ENCODE measurements around the gene PGGHG. TPM values are rescaled to one million over a fixed set of nuclear protein-coding genes. Genes with fewer than 3 reads are reported as not detected.
"Not testable (repeated sequence)": the region's sequence is repeated elsewhere in the genome, so short reads cannot be mapped to it uniquely, and the experiment has no call there.

PGGHG gene
- polyA plus RNA-seq, 4 donors: 86.9 to 154 (median 122) TPM

DNA sequence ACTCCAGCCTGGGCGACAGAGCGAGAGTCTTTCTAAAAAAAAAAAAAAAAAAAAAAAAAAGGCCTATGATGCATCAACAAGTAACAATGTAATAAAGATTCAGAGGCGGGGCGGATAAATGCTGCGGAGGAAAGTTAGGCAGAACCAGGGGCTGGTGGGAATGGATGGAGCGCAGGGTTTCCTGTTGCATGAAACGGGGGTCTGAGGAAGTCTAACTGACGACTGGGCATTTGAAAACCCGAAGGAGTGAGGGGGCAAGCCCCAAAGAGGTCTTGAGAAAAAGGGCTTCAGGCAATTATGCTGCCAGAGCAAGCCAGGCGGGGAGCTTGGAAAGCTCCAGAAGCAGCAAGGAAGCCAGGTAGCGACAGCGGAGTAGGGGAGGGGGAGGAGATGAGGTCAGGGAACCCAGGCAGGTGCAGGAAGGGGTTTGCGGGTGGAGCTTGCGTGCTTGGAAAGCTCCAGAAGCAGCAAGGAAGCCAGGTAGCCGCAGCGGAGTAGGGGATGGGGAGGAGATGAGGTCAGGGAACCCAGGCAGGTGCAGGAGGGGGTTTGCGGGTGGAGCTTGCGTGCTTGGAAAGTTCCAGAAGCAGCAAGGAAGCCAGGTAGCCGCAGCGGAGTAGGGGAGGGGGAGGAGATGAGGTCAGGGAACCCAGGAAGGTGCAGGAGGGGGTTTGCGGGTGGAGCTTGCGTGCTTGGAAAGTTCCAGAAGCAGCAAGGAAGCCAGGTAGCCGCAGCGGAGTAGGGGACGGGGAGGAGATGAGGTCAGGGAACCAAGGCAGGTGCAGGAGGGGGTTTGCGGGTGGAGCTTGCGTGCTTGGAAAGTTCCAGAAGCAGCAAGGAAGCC lies 1.7 kb upstream of the PGGHG start:
- peak; percentile 66 to 84 for DNase-seq
- peak overlapping the region; percentile 59 to 82 (median 82) for H3K27ac ChIP-seq (ENCODE audit: low read depth in 1 of 3, low read length in 2 of 3)
- H3K9me3 ChIP-seq (ENCODE audit: control insufficient read depth in 2 of 2, insufficient read depth in 1 of 2, low read depth in 1 of 2, low read length in 1 of 2); FAIRE-seq: not testable (repeated sequence)
- peaks cover 1 to 32% (median 4%) of the 10 kb centered on the region in 3 donors for H3K4me1 ChIP-seq (ENCODE audit: control insufficient read depth in 3 of 3, insufficient read depth in 2 of 3, low read depth in 1 of 3, low read length in 2 of 3)
- H3K4me3 ChIP-seq (ENCODE audit: low read depth in 1 of 3, low read length in 3 of 3): peak overlapping the region in 2 of 3 donors; percentile 47
- peaks cover 0 to 13% (median 3%) of the 10 kb centered on the region in 3 donors for H3K27me3 ChIP-seq (ENCODE audit: control insufficient read depth in 3 of 3, insufficient read depth in 3 of 3, low read length in 3 of 3)
- peaks cover 5 to 59% (median 10%) of the 10 kb centered on the region in 3 donors for H3K36me3 ChIP-seq (ENCODE audit: control insufficient read depth in 3 of 3, insufficient read depth in 2 of 3, low read depth in 1 of 3, low read length in 3 of 3)
- WGBS, 3 donors: 9 to 49% (median 20%) methylated on average over 23 to 27 of the region's 27 CpGs

DNA sequence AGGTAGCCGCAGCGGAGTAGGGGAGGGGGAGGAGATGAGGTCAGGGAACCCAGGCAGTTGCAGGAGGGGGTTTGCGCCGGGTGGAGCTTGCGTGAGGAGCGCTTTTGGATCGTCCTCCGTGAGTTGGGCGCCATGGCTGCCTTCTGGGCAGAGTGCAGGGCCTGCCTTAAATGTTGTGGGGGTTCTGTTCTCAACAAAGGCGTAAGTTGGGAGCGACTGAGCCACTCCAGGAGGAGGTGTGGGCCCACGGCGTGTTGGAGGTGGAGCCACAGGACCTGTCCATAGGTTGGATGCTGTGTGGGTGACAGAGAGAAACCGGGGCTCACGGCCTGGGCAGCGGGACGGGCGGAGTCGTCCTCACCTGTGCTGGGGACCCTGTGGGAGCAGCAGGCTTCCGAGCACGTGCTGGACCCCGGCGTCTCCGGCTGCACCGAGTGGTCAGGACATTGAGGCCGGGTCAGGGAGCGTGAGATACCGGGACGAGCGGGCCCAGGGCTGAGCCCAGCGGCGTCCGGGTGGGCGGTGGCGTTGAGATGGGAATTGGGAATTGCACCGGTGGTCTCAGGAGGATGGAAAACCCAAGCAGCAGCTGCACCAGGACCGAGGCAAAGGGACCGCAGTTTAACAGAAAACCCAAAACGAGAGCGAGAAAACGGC lies 977 bp upstream of the PGGHG start:
- 4 to 14% (median 8%) methylated on average over 40 to 41 of the region's 41 CpGs for WGBS, 3 donors
- peak overlapping the region; percentile 47 to 60 (median 47) for H3K4me3 ChIP-seq (ENCODE audit: low read depth in 1 of 3, low read length in 3 of 3)
- peaks cover 1 to 24% (median 4%) of the 10 kb centered on the region in 3 donors for H3K4me1 ChIP-seq (ENCODE audit: control insufficient read depth in 3 of 3, insufficient read depth in 2 of 3, low read depth in 1 of 3, low read length in 2 of 3)
- peaks cover 7 to 59% (median 9%) of the 10 kb centered on the region in 3 donors for H3K36me3 ChIP-seq (ENCODE audit: control insufficient read depth in 3 of 3, insufficient read depth in 2 of 3, low read depth in 1 of 3, low read length in 3 of 3)
- H3K9me3 ChIP-seq (ENCODE audit: control insufficient read depth in 2 of 2, insufficient read depth in 1 of 2, low read depth in 1 of 2, low read length in 1 of 2): no peaks in the 10 kb centered on the region
- peak overlapping the region; percentile 59 to 82 (median 81) for H3K27ac ChIP-seq (ENCODE audit: low read depth in 1 of 3, low read length in 2 of 3)
- DNase-seq (peak; percentile 76 to 86), FAIRE-seq (no peak)
- peaks cover 0 to 8% (median 3%) of the 10 kb centered on the region in 3 donors for H3K27me3 ChIP-seq (ENCODE audit: control insufficient read depth in 3 of 3, insufficient read depth in 3 of 3, low read length in 3 of 3)

DNA sequence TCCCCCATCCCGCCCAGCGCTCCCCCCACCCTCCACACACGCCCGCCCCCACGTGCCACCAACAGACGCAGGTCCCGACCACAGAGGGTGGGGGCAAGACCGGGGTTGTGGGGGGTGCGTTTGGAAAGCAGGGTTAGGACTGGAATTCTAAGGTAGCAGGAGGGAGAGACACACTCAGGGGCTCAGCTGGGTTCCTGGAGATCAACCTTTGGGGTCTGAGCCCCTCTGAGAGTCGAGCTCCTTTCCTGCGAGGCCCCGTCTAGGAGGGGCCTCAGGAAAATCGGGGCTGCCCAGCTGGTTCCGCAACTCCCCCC lies 429 bp downstream of the PGGHG start:
- H3K27ac ChIP-seq (ENCODE audit: low read depth in 1 of 3, low read length in 2 of 3): peak overlapping the region; percentile 47 to 58 (median 52)
- H3K4me3 ChIP-seq (ENCODE audit: low read depth in 1 of 3, low read length in 3 of 3): peak overlapping the region; percentile 47 to 60 (median 47)
- WGBS, 3 donors: 0 to 11% (median 10%) methylated on average over 7 to 14 of the region's 14 CpGs
- H3K4me1 ChIP-seq (ENCODE audit: control insufficient read depth in 3 of 3, insufficient read depth in 2 of 3, low read depth in 1 of 3, low read length in 2 of 3): peaks cover 0 to 23% (median 4%) of the 10 kb centered on the region in 3 donors
- FAIRE-seq (no peak), DNase-seq (peak in 1 of 2 donors; percentile 15)
- peaks cover 4 to 61% (median 7%) of the 10 kb centered on the region in 3 donors for H3K36me3 ChIP-seq (ENCODE audit: control insufficient read depth in 3 of 3, insufficient read depth in 2 of 3, low read depth in 1 of 3, low read length in 3 of 3)
- H3K9me3 ChIP-seq (ENCODE audit: control insufficient read depth in 2 of 2, insufficient read depth in 1 of 2, low read depth in 1 of 2, low read length in 1 of 2): no peaks in the 10 kb centered on the region
- H3K27me3 ChIP-seq (ENCODE audit: control insufficient read depth in 3 of 3, insufficient read depth in 3 of 3, low read length in 3 of 3): peaks cover 0 to 7% (median 0%) of the 10 kb centered on the region in 3 donors

DNA sequence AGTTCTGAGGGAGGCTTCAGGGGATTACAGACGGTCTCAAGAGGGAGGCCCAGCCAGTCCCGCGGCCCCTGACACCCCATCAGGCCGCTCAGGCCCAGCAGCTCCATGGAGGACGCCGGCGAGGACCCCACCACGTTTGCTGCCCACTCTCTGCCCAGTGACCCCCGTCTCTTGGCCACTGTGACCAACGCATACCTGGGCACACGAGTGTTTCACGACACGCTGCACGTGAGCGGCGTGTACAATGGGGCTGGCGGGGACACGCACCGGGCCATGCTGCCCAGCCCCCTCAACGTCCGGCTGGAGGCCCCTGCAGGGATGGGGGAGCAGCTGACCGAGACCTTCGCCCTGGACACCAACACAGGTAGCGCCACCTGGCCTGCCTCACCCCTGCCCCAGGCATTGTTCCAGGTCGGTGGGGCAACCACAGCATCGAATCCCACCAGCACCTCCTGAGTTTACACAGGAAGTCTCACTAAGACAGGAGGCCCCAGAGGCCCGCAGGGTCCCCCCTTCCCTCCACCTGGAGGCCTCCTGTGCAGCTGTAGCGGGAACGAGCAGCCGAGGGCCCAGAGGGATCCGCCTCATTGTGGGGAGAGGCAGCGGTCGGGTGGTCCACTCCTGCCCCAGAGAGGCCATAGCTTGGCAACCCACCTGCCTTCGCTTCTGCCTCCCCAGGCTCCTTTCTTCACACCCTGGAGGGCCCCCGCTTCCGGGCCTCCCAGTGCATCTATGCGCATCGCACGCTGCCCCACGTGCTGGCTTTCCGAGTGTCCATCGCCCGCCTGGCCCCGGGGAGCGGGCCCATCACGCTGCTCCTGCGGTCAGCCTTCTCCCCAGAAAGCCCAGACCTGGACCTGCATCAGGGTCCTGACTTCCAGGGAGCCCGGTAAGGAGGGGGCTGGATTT lies 1.0 kb downstream of the PGGHG start:
- peaks cover 0 to 23% (median 4%) of the 10 kb centered on the region in 3 donors for H3K4me1 ChIP-seq (ENCODE audit: control insufficient read depth in 3 of 3, insufficient read depth in 2 of 3, low read depth in 1 of 3, low read length in 2 of 3)
- peaks cover 4 to 62% (median 5%) of the 10 kb centered on the region in 3 donors for H3K36me3 ChIP-seq (ENCODE audit: control insufficient read depth in 3 of 3, insufficient read depth in 2 of 3, low read depth in 1 of 3, low read length in 3 of 3)
- FAIRE-seq: no peak
- H3K27me3 ChIP-seq (ENCODE audit: control insufficient read depth in 3 of 3, insufficient read depth in 3 of 3, low read length in 3 of 3): peaks cover 0 to 7% (median 0%) of the 10 kb centered on the region in 3 donors
- no peaks in the 10 kb centered on the region for H3K9me3 ChIP-seq (ENCODE audit: control insufficient read depth in 2 of 2, insufficient read depth in 1 of 2, low read depth in 1 of 2, low read length in 1 of 2)
- peak overlapping the region; percentile 47 to 58 (median 52) for H3K27ac ChIP-seq (ENCODE audit: low read depth in 1 of 3, low read length in 2 of 3)
- no peak for DNase-seq
- H3K4me3 ChIP-seq (ENCODE audit: low read depth in 1 of 3, low read length in 3 of 3): peak overlapping the region; percentile 47 to 60 (median 47)
- WGBS, 3 donors: 49 to 71% (median 56%) methylated on average over 41 to 48 of the region's 48 CpGs

DNA sequence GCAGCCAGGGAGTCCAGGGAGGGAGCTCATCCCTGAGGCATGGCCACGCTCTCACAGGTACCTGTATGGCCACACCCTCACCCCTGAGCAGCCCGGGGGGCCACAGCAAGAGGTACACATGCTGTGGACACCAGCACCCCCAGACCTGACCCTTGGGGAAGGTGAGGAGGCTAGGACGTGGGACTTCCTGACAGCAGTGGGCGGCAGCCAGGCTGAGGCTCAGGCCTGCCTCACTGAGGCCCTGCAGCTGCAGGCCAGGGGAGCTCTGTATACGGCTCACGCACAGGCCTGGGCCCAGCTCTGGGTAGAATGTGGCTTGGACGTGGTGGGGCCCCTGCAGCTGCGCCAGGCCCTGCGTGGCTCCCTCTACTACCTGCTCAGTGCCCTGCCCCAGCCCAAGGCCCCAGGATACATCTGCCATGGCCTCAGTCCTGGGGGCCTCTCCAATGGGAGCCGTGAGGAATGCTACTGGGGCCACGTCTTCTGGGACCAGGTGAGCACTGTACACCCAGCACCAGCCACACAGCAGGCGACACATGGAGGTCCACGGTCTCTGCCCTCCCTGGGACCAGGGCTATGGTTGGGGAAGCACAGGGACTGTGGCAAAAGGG lies 1.8 kb downstream of the PGGHG start:
- Histone ChIP-seq H3K36me3 (ENCODE audit: control insufficient read depth in 3 of 3, insufficient read depth in 2 of 3, low read depth in 1 of 3, low read length in 3 of 3) (peaks cover 1 to 62% (median 5%) of the 10 kb centered on the region in 3 donors), H3K27me3 (ENCODE audit: control insufficient read depth in 3 of 3, insufficient read depth in 3 of 3, low read length in 3 of 3) (peaks cover 0 to 7% (median 0%) of the 10 kb centered on the region in 3 donors), H3K4me3 (ENCODE audit: low read depth in 1 of 3, low read length in 3 of 3) (no peak overlapping the region), H3K27ac (ENCODE audit: low read depth in 1 of 3, low read length in 2 of 3) (no peak overlapping the region), H3K4me1 (ENCODE audit: control insufficient read depth in 3 of 3, insufficient read depth in 2 of 3, low read depth in 1 of 3, low read length in 2 of 3) (peaks cover 0 to 23% (median 4%) of the 10 kb centered on the region in 3 donors), H3K9me3 (ENCODE audit: control insufficient read depth in 2 of 2, insufficient read depth in 1 of 2, low read depth in 1 of 2, low read length in 1 of 2) (no peaks in the 10 kb centered on the region)
- DNase-seq (no peak), FAIRE-seq (no peak)
- WGBS, 3 donors: 73 to 82% (median 79%) methylated on average over 12 to 13 of the region's 13 CpGs

DNA sequence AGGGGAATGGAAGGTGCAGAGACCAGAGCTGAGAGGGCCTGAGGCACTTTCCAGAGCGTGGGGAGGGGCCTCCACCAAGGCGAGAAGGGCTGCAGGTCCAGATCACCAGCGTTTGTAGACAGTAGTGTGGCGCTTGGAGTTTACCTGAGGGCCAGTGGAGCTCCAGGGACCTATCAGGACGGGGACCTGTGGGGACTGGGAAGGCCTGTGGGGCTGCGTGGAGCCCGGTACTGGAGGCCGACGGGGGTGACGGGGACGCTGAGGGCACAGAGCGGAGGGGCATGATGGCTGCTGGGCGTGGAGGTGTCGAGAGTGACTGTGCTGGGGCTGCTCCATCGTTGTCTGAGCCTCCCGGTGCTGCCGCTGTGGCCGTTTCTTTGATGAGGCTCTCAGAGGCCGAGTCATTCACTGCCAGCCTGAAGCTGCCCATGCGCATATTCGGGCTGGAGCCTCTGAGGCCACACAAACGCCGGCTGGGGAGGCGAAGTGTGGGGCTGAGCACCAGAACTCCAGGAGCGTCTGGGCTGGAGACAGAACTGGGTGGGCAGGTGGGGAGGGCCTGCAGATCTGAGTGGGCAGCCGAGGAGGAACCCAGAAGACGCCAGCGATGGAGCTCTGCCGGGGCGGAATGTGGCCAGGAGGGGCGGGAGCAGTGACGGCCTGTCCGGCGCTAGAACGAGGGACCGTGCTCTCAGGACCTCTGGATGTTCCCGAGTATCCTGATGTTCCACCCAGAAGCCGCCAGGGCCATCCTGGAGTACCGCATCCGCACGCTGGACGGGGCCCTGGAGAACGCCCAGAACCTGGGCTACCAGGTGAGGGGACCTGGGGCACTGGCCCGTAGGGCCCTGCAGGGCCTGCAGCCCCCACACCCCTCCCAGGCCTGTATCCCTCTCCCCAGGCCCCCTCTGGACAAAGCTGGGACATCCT lies 2.6 kb downstream of the PGGHG start:
- Histone ChIP-seq H3K27me3 (ENCODE audit: control insufficient read depth in 3 of 3, insufficient read depth in 3 of 3, low read length in 3 of 3) (peaks cover 0 to 7% (median 0%) of the 10 kb centered on the region in 3 donors), H3K36me3 (ENCODE audit: control insufficient read depth in 3 of 3, insufficient read depth in 2 of 3, low read depth in 1 of 3, low read length in 3 of 3) (peaks cover 0 to 59% (median 5%) of the 10 kb centered on the region in 3 donors), H3K4me3 (ENCODE audit: low read depth in 1 of 3, low read length in 3 of 3) (no peak overlapping the region), H3K9me3 (ENCODE audit: control insufficient read depth in 2 of 2, insufficient read depth in 1 of 2, low read depth in 1 of 2, low read length in 1 of 2) (no peaks in the 10 kb centered on the region), H3K4me1 (ENCODE audit: control insufficient read depth in 3 of 3, insufficient read depth in 2 of 3, low read depth in 1 of 3, low read length in 2 of 3) (peaks cover 0 to 23% (median 4%) of the 10 kb centered on the region in 3 donors), H3K27ac (ENCODE audit: low read depth in 1 of 3, low read length in 2 of 3) (no peak overlapping the region)
- 87 to 88% (median 87%) methylated on average over 38 to 44 of the region's 44 CpGs for WGBS, 3 donors
- FAIRE-seq: no peak
- DNase-seq: no peak
